GM21360 (cell line): Measurements from ENCODE around the gene IRX4.

Experiments
- ATAC-seq: cut with Tn5 transposase; IDR thresholded peaks from one replicate; pipeline ENCODE4 v1.9.1; 2021; ENCODE audit warnings: mild to moderate bottlenecking, moderate library complexity; ENCODE audit not compliant: unreplicated experiment

The IRX4 gene

GRCh38 chr5:1882337-1883119 is at the start of gene IRX4:
IRX4 (minus strand) TSS chr5:1882925; CDS start chr5:1882647, 278 bp downstream.
- ATAC-seq, result no peak

- ATAC-seq, result no peak
Observed at GRCh38 chr5:1931604-1932231, 49.0 kb upstream of the IRX4 start.

- ATAC-seq, result no peak
Observed at GRCh38 chr5:1930880-1931603, 48.3 kb upstream of the IRX4 start.

GRCh38 chr5:1930501-1930879 is 47.8 kb upstream of the IRX4 start:
- ATAC-seq, result no peak

DNA sequence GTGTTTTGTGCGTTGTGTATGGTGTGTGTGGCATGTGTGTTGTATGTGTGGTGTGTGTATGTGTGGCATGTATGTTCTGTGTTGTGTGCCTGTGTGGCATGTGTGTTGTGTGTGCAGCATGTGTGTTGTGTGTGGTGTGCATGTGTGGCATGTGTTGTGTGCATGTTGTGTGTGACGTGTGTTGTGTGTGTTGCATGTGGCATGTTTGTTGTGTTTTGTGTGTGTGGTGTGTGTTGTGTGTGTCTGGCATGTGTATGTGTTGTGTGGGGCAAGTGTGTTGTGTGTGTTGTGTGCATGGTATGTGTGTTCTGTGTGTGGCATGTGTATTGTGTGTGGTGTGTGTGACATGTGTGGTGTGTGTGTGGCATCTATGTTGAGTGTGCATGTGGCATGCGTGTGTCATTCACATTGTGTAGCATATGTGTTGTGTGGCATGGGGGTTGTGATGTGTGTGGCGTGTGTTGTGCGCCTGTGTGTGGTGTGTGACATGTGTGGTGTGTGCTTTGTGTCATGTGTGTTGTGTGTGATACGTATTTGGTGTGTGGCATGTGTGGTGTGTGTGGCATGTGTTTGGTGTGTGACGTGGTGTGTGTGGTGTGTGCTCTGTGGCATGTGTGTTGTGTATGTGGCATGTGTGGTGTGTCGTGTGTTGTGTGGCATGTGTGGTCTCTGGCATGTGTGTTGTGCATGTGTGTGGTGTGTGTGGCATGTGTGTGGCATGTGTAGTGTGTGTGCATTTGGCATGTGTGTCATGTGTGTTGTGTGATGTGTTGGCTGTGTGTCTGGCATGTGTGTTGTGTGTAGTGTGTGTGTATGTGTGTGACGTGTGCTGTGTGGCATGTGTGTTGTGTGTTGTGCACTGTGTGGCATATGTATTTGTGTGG is 46.6 kb upstream of the IRX4 start:
- no peak for ATAC-seq

- ATAC-seq, result no peak
Observed at GRCh38 chr5:1926471-1927341, 44.0 kb upstream of the IRX4 start.

GRCh38 chr5:1926071-1926440 is 43.3 kb upstream of the IRX4 start:
- ATAC-seq, result no peak

GRCh38 chr5:1925111-1926070 is 42.7 kb upstream of the IRX4 start:
- ATAC-seq, result no peak

DNA sequence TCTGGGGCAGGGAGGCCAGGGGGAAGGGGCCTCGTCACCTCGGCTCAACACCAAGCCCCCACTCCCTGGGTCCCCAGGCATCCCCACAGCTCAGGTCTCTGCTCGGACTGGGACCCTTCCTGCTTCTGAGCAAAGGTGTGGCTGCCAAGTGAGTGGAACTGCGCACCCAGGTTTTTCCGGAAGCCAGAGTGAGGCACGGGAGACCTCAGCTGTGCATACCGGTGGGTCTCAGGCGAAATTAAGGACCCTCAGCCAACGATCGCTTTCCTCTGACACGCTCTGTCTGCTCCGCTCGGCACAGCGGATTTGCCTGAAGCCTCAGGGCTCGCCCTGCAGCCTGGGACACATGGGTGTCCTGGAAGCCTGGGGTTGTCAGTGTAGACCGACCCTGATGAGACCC is 41.0 kb upstream of the IRX4 start:
- ATAC-seq, result no peak

DNA sequence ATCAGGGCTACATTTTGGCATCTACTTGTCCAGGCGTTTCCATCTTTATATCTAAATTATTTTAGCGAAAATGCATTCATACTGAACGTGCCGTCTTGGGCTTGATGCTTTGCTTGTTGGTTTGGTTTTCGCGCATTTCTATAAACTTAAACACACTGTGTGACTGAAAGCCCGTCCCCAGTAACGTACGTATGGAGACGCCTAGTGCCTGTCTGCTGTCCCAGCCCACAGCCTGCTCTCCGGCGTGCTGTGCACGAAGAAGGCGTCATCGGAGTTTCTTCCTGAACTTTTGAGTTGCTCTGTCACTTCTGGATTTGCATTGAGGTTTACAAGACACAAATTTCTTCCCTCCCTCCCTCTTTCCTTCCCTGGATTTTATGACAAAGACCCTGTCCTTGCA is 40.6 kb upstream of the IRX4 start:
- ATAC-seq, result no peak

- no peak for ATAC-seq
Observed at GRCh38 chr5:1921711-1922110, 39.0 kb upstream of the IRX4 start.

DNA sequence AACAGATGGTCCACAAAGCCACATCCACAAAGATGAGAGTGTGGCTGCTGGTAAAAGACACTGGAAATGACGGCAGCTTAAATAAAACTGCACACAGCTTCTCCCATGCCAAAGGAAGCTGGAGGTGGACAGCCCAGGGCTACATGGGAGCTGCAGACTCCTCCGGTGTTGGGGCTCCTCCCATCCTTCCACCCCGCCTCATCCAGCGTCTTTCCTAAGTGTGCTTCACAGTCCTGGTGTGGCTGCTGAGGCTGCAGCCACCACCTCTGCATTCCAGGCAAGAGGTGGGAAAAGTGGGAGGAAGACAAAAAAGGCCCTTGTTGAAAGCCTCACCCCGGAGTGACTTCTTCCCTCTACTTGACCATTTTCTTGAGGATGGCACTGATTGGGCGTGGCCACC is 37.0 kb upstream of the IRX4 start:
- ATAC-seq, result no peak

GRCh38 chr5:1919209-1919566 is 36.5 kb upstream of the IRX4 start:
- no peak for ATAC-seq

DNA sequence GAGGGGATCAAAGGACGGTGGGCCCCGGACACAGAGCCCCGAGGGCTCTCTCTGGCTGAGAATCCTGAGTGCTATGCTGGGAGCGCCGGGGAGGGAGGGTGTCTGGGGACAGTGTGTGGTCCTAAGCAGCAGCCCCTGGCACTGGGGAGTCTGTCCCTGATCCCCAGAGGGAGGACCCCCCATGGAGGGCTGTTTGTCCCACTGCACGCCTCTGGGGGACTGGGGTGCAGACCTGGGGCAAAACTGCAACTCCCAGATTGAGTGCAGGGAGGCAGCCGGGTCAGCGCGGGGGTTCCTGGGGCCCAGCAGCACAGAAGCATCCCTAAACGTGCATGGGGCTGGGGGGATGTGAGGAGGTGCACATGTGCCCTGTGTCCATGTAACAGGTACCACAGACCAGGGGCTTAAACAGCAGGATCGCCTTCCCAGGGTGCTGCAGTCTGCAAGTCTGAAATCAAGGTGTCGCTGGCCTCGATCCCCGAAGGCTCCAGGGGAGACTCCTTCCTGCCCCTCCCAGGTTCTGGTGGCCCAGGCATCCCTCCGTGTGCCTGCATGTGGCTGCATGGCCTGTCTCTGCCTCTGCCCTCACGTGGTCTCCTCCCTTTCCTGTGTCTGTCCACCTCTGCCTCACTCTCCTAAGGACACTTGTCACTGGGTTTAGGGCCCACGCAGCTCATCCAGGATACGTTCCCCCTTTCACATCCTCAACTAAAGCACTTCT is 35.9 kb upstream of the IRX4 start:
- no peak for ATAC-seq

DNA sequence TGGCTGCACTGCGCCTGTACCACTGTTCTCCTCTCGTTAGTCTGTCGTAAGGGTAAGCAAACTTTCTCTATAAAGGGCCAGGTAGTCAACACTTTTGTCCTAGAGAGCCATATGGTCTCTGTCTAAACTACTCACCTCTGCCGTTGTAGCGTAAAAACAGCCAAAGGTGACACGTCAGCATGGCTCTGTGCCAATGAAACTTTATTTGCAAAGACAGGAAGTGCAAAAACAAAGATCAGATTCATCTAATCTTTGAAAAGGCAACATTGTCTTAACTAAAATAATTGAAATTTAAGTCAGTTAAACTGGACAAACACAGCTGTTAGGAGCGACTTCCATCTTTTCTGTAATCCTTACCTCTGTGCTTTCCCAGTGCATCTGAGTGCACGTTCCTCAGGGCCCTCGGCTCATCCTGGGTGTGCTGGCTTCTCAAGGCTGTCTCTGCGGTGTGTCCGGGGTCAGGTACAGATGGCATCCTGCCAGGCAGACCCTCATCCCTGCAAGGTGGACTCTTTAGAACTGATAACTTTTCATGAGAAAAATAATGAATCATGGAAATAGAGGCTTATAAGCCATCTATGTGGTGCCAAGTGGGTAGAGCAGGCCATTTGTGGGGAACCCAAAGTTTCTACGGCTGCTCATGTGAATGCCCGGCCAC is 35.2 kb upstream of the IRX4 start:
- no peak for ATAC-seq

GRCh38 chr5:1916041-1917001 is 33.6 kb upstream of the IRX4 start:
- ATAC-seq, result no peak

GRCh38 chr5:1915316-1915715 is 32.6 kb upstream of the IRX4 start:
- no peak for ATAC-seq
